Suprapubic skin (tissue), 4 donors: Measurements from ENCODE around the gene RIC8A.

Source experiments
- POLR2A ChIP-seq, 2 donors: fragments of 450-650 bp; IDR thresholded peaks; one replicate each; pipeline ENCODE4 v1.6.1; 2017; ENCODE audit warnings: antibody characterized with exemption in 2 of 2, mild to moderate bottlenecking in 2 of 2, moderate library complexity in 2 of 2
- POLR2AphosphoS5 ChIP-seq, 3 donors: sonication (generic); formaldehyde crosslinking; IDR thresholded peaks; one replicate each; pipeline ENCODE4 v1.6.1; 2017; ENCODE audit warnings: antibody characterized with exemption in 3 of 3
- TF ChIP-seq, protein P1 (sequence below), 2 donors: fragments of 200-600 bp in 1 of 2; fragments of 450-650 bp in 1 of 2; sonication (generic) in 1 of 2; IDR thresholded peaks; one replicate each; pipeline ENCODE4 v1.5.1; 2016 to 2019; ENCODE audit warnings: antibody characterized with exemption in 2 of 2, mild to moderate bottlenecking in 1 of 2, moderate library complexity in 1 of 2

DNA sequence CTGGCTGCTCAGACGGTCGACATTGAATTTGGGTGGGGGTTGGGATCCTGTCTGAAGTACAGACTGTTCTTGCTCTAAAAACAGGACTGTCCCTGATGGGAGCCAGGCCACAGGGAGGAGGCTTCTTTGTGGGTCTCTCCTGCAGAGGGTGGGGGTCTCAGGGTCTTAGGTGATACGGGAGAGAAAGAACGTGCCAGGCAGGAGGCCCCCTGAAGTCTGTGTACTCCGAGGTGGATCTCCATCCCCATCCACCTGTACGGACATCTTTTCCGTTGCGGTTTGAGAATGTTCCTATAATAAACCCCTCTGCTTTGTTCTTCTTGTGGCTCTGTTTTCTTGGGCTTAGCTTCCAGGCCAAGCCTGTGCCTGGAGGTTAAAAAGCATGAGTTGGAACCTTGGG is 45.2 kb downstream of the RIC8A start:
- TF ChIP-seq POLR2A (IDR thresholded peaks at IDR 0.05) (no peak), POLR2AphosphoS5 (IDR thresholded peaks at IDR 0.05) (no peak)
- TF ChIP-seq, protein P1, sequence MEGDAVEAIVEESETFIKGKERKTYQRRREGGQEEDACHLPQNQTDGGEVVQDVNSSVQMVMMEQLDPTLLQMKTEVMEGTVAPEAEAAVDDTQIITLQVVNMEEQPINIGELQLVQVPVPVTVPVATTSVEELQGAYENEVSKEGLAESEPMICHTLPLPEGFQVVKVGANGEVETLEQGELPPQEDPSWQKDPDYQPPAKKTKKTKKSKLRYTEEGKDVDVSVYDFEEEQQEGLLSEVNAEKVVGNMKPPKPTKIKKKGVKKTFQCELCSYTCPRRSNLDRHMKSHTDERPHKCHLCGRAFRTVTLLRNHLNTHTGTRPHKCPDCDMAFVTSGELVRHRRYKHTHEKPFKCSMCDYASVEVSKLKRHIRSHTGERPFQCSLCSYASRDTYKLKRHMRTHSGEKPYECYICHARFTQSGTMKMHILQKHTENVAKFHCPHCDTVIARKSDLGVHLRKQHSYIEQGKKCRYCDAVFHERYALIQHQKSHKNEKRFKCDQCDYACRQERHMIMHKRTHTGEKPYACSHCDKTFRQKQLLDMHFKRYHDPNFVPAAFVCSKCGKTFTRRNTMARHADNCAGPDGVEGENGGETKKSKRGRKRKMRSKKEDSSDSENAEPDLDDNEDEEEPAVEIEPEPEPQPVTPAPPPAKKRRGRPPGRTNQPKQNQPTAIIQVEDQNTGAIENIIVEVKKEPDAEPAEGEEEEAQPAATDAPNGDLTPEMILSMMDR (IDR thresholded peaks at IDR 0.05), result no peak
